NB4 (cell line): Measurements from ENCODE around the gene PCCA.
A peak's percentile ranks its signal among the peaks of the same experiment; 100 is the strongest.

ENCODE experiments used
- DNase-seq: peaks from one replicate; pipeline ENCODE4 v3.0.0; 2010; ENCODE audit warnings: low read depth
- H3K4me3 ChIP-seq: one replicate; pipeline ENCODE4 v1.5.1; 2011; ENCODE audit warnings: mild to moderate bottlenecking, low read depth, low read length, moderate library complexity
- CTCF ChIP-seq: IDR thresholded peaks from one replicate; pipeline ENCODE4 v1.5.1; 2012; ENCODE audit warnings: low read depth, low read length
- MYC ChIP-seq: IDR thresholded peaks from 2 replicates; pipeline ENCODE4 v1.6.1; 2011; ENCODE audit warnings: low read depth, low read length
- POLR2A ChIP-seq: IDR thresholded peaks from 2 replicates; pipeline ENCODE4 v1.6.1; 2011; ENCODE audit warnings: mild to moderate bottlenecking; ENCODE audit not compliant: insufficient read length; ENCODE audit errors: extremely low read depth
- TF ChIP-seq, protein P1 (sequence below): IDR thresholded peaks from 2 replicates; pipeline ENCODE4 v1.6.1; 2011; ENCODE audit warnings: low read depth, low read length

PCCA gene

DNA sequence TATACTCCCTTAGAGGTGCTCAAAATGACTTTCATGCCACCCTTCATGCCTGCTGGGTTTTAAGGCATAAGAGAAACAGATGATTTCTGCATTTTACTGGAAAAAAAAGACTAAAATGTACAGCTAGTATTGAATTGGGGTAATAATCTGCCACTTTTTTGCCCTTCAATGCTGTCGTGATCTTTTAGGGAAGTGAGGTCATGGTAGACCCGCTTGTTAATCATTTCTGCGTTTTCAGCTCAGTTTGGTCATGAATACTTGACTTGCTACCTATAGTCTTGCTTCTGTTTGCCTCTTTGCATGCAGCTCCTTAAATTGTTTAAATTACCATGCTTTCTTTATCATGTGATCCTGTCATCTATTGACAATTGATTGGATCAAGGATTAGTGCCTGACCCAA lies 90.4 kb downstream of the PCCA start:
- H3K4me3 ChIP-seq: no peak overlapping the region
- peak; percentile 19 for DNase-seq
- TF ChIP-seq CTCF (no peak), MYC (no peak), POLR2A (no peak)
- TF ChIP-seq, protein P1, sequence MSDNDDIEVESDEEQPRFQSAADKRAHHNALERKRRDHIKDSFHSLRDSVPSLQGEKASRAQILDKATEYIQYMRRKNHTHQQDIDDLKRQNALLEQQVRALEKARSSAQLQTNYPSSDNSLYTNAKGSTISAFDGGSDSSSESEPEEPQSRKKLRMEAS: no peak

DNA sequence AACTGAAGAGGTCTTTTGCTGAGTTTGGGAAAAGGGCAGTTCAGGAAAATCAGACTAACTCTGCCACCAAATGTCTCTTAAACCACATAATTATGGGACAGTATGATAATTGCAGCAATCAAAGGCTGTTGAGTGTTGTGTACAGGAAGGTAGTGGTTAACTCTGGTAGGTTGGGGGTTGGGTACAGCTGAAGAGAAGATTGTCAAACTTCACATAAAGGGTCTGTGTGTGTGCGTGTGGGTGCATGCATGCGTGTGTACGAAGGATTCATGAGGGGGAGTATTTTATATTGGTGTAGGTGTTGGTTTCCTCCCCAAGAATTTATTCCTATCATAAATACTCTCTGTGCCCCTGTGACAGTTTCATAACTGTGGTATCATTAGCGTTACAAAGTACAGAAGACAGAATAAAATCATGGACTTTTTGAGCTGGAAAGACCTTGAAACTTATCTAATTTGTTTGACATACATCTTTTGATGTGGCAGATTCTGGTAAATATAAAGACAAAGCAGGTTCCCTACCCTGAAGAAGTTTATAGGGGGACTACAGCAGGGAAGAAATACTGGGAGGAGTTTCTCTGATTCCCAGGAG lies 94.1 kb downstream of the PCCA start:
- TF ChIP-seq, protein P1: no peak
- TF ChIP-seq POLR2A (no peak), MYC (no peak), CTCF (no peak)
- no peak for DNase-seq
- no peak overlapping the region for H3K4me3 ChIP-seq

DNA sequence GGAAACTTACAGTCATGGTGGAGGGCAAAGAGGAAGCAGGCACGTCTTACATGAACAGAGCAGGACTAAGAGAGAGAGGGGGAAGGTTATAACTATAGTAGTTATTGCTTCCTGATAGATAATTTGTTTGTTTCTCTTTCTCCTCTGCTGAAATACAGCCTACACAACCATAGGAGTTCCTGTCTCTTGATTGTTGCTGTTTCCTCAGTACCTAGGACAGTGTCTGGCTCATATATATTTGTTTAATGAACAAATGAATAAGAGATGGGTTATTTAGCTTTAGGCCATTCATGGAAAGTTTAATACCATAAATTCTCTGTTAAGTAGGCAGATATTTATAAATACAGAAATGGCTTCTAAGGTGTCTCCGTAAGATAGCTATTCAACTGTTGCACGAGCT lies 95.2 kb downstream of the PCCA start:
- no peak overlapping the region for H3K4me3 ChIP-seq
- peak; percentile 30 for DNase-seq
- TF ChIP-seq, protein P1: no peak
- TF ChIP-seq CTCF (no peak), POLR2A (no peak), MYC (no peak)

DNA sequence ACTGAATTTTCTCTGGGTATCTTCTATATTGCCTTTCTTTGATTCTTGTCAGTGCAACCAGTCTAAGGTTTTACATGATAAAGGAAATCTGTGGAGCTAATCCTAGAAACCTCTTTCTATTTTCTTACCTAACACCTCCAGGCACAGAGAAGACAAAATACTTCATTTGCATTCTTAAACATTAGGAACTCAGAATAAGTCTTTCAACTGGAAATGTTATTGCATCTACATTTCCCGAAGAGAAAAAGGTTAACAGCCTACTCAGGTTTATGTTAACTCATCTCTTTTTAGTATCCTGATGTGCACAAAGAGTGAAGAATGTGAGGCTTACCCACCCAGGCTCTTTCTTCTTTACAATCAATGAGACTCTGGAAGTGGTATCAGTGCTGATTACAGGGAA lies 106.7 kb downstream of the PCCA start:
- DNase-seq: no peak
- TF ChIP-seq, protein P1: no peak
- TF ChIP-seq MYC (no peak), CTCF (no peak), POLR2A (no peak)
- no peak overlapping the region for H3K4me3 ChIP-seq

DNA sequence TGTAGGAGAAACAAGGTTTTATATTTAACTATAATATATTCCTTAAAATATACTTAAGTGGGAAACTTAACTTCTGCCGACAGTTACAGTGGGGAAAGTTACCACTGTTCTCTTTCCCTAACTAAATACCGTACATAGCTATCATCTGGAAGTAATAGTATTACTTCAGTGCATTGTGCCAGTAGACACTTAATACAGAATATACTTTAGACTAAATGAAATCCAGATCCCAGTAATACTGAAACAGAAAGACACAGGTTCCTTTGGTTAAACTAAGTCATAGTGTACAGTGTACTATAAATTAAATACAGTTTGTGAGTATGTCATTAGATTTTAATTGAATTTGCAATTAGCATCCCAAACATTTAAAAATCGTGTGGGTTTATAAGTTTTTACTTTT lies 107.5 kb downstream of the PCCA start:
- TF ChIP-seq CTCF: no peak
- no peak for TF ChIP-seq POLR2A
- TF ChIP-seq, protein P1: no peak
- no peak for TF ChIP-seq MYC
- DNase-seq: no peak
- no peak overlapping the region for H3K4me3 ChIP-seq

- TF ChIP-seq, protein P1: no peak
- no peak for TF ChIP-seq MYC
- no peak for TF ChIP-seq CTCF
- no peak for TF ChIP-seq POLR2A
- DNase-seq: no peak
- no peak overlapping the region for H3K4me3 ChIP-seq
These were observed 108.2 kb downstream of the PCCA start for GRCh38 chr13:100197116-100197515.
